T follicular helper cell (primary cell): ENCODE results near the gene RAPGEF5.
"Not testable (repeated sequence)": the region's sequence is repeated elsewhere in the genome, so short reads cannot be mapped to it uniquely, and the experiment has no call there.

Source experiments
- DNase-seq: peaks from one replicate; pipeline ENCODE4 v3.0.0-alpha.2; 2020; ENCODE audit warnings: low read depth

Gene RAPGEF5

GRCh38 chr7:22117222-22117621 is 239.7 kb downstream of the RAPGEF5 start:
- no peak for DNase-seq

GRCh38 chr7:22116451-22117030 is 240.4 kb downstream of the RAPGEF5 start:
- DNase-seq, result no peak

GRCh38 chr7:22115689-22116088 is 241.3 kb downstream of the RAPGEF5 start:
- no peak for DNase-seq

- no peak for DNase-seq
These were observed 242.4 kb downstream of the RAPGEF5 start for GRCh38 chr7:22114440-22114981.

GRCh38 chr7:22113041-22113440 is 243.9 kb downstream of the RAPGEF5 start:
- no peak for DNase-seq

DNA sequence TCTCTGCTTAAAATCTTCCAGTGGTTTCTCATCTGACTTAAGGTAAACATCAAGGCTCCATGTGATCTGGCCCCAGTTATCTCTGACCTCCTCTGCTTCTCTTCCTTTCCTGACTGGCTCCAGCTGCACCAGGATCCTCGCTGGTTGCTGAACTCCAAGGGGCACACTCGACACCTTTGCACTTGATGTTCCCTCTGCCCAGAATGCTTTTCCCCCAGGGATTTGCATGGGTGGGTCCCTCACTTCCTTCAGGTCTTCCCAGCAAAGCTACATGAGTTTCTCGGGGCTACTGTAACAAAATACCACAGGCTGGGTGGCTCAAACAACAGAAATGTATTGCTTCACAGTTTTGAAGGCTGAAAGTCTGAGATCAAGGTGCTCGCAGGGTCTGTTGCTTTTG is 245.3 kb downstream of the RAPGEF5 start:
- DNase-seq, result no peak

DNA sequence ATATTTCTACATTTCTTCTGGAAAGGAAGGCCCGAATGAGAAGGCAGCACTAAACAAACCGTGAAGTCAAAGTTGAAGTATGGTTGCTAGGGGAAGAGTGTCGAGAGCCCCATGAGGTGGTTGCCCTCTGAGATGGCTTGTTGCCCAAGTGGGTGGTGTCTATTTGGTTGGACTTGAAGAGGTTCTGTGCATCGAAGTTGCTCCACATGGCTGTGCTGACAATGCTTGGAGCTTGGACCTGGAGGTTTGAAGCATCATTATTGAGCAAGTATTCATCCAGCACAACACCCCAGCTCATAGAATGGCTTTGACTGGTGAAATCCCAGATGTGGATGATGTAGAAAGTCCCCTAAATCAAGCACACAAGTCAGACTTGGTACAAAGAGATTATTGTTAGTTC is 246.1 kb downstream of the RAPGEF5 start:
- DNase-seq, result no peak

- peak; percentile 49 for DNase-seq
These were observed 246.6 kb downstream of the RAPGEF5 start for GRCh38 chr7:22110227-22110839.

GRCh38 chr7:22109761-22110160 is 247.2 kb downstream of the RAPGEF5 start:
- no peak for DNase-seq

DNA sequence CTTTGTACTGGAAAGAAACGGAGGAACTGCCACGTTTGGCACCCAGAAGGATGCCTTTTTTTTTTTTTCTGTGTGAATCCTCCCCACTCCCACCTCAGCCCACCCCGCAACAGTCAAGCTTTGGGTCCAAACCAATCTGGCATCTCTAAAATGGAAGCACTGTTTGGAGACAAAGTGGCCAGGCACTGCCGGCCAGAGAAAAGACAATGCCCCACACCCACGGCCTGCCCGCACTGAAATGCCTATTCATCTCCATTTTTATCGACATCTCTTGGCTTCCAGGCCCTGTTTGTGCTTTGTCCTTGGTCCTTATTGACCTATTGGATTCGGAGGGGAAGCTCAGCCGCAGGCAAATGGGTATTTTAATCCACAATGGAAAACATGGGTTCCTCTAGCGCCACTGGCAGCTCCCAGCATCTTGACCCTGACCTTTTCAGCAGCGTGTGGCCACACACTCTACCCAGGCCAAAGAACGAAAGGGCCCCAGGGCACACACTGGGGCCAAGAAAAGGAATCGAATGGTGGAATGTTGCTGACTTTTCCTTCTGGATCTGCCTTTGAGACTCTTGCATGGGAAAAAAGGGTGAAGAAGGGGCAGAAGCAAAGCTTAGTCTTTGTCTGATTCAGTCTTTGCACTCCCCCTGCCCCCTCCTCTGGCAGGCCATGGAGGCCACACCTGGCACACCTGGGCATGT is 248.7 kb downstream of the RAPGEF5 start:
- DNase-seq, result no peak

- no peak for DNase-seq
These were observed 251.4 kb downstream of the RAPGEF5 start for GRCh38 chr7:22105550-22105949.

- no peak for DNase-seq
These were observed 262.3 kb downstream of the RAPGEF5 start for GRCh38 chr7:22094413-22095342.

- DNase-seq, result no peak
These were observed 263.0 kb downstream of the RAPGEF5 start for GRCh38 chr7:22093936-22094335.

- no peak for DNase-seq
These were observed 264.0 kb downstream of the RAPGEF5 start for GRCh38 chr7:22093001-22093400.

DNA sequence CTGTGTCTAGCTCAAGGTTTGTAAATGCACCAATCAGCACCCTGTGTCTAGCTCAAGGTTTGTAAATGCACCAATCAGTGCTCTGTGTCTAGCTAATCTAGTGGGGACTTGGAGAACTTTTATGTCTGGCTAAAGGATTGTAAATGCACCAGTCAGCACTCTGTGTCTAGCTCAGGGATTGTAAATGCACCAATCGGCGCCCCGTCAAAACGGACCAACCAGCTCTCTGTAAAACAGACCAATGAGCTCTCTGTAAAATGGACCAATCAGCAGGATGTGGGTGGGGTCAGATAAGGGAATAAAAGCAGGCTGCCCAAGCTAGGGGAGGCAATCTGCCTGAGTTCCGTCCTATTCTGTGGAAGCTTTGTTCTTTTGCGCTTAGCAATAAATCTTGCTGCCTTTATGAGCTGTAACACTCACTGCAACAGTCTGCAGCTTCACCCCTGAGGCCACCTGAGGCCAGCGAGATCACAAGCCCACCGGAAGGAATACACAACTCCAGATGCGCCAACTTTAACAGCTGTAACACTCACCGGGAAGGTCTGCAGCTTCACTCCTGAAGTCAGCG is 265.9 kb downstream of the RAPGEF5 start:
- DNase-seq, result not testable (repeated sequence)

GRCh38 chr7:22090512-22090911 is 266.4 kb downstream of the RAPGEF5 start:
- no peak for DNase-seq

DNA sequence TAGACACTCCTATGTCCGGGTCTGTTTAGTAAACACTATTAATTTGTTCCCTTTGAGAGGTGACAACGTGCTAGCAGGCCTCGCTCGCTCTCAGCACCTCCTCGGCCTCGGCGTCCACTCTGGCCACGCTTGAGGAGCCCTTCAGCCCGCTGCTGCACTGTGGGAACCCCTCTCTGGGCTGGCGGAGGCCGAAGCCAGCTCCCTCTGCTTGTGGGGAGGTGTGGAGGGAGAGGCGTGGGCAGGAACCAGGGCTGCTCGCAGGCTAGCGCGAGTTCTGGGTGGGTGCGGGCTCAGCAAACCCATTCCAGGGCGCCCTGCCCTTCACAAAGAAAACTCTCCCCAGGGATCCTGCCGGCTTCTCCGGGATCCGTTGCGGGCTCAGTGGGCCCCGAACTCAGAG is 266.8 kb downstream of the RAPGEF5 start:
- DNase-seq, result no peak

DNA sequence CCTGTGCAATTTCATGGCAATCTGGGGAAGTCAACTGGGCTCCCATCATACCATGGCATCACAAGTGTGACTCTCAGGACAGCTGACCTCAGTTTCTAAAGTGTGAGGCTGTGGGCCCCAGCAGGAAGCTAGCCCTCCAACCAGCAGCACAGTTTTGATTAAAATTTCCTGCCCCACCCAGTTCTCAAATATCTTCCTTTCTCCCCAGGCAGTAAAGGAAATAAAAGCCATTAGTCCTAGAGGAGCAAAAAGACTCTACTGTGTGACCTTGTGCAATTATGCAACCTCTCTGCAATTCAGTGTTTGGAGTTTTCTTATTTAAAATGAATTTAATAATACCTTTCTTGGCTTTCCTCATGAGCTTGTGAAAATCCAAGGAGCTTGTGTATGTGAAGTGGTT is 268.1 kb downstream of the RAPGEF5 start:
- DNase-seq, result no peak

GRCh38 chr7:22087861-22088260 is 269.1 kb downstream of the RAPGEF5 start:
- DNase-seq, result no peak

- DNase-seq, result no peak
These were observed 273.2 kb downstream of the RAPGEF5 start for GRCh38 chr7:22083704-22084240.
